Ammon's horn (tissue), 1 donor: Measurements from ENCODE around the gene SLC46A3.
"Not testable (repeated sequence)": the region's sequence is repeated elsewhere in the genome, so short reads cannot be mapped to it uniquely, and the experiment has no call there.

Experiments
- DNase-seq: peaks from one replicate; pipeline ENCODE4 v3.0.0-alpha.2; 2016; ENCODE audit warnings: low spot score

SLC46A3 gene, protein sequence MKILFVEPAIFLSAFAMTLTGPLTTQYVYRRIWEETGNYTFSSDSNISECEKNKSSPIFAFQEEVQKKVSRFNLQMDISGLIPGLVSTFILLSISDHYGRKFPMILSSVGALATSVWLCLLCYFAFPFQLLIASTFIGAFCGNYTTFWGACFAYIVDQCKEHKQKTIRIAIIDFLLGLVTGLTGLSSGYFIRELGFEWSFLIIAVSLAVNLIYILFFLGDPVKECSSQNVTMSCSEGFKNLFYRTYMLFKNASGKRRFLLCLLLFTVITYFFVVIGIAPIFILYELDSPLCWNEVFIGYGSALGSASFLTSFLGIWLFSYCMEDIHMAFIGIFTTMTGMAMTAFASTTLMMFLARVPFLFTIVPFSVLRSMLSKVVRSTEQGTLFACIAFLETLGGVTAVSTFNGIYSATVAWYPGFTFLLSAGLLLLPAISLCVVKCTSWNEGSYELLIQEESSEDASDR

DNA sequence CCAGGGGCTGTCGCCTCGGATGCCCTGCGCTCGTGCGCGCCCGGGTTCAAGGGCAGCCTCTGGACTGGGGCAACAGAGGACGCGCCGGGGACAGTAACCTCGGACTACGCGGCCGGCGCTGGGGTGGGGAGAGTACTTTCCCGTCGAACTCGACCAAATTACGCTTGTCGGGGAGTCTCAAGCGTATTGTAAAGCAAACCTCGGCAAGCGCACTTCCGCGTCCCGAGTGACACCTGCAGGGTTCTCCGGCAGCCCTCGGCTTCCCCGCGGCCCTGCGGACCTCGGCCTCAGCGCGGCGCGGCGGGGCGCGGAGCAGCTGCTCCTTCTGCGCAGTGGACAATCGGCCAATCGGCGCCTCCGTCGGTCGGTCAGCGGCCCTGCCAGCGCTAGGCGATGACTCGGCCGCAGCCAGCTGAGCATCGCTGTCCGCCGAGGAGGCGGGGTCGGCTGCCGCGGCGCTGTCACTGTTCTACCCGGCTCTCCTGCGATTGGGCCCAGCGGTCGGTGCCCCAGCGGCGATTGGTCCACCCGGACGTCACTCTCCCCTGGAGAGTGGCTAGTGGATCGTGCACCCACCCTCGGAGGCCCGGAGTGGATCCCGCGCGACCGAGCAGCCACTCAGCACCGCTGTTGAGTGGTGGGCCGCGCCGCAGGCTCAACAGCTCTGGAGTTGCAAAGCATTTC, at the start of gene SLC46A3:
TSS of gene SLC46A3 (minus strand) at position 428 of the 684 bp plus-strand sequence. CDS start 972 bp downstream, outside the sequence.
- DNase-seq: peak; percentile 97

DNA sequence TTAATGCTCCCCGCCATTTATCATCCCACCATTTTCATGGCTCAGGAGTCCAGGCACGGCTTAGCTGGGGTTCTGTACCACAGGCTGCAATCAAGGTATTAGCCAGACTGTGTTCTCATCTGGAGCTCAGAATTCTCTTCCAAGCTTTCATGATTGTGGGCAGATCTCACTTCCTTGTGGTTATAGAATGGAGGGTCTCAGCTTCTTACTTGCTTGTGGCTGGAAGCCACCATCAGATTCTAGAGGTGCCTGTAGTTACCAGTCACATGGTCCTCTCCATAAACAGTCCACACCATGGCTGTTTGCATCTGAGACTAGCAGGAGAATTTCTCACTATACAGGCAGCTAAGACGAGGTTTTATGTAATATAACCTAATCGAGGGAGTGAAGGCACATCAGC, 45.1 kb upstream of the SLC46A3 start:
- DNase-seq: no peak

DNA sequence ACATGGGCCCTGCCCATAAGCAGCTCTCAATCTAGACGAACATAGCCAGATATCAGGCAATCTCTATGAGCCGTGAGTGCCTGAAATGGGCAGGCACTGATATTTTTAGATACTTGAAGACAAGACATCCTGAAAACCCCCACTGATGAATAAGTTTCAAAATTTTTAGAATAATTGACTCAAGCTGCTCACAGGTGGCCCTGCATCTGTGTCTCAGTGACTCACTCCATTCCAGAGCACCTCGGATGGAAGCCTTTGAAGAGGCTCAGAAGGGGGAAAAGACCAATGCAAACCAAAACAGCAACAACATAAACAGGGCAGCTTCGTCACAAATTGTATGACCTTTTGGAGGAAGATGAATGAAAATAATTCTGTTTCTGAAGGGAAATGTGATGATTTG, 42.8 kb upstream of the SLC46A3 start:
- no peak for DNase-seq

DNA sequence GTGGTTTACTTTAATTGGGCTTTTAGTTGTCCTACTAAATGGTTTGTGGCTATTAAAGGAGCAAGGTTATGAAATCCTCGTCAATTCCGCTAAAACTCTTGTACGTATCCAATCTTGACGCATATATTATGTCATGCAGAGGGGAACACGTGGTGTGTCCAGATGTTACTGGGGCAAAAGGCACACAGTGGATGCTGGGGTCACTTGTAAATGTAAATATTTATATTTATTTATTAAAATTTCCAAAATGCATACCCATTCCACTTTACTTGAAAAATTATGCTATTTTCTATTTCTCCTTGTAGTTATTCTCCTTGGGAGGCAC, 36.7 kb upstream of the SLC46A3 start:
- no peak for DNase-seq

DNA sequence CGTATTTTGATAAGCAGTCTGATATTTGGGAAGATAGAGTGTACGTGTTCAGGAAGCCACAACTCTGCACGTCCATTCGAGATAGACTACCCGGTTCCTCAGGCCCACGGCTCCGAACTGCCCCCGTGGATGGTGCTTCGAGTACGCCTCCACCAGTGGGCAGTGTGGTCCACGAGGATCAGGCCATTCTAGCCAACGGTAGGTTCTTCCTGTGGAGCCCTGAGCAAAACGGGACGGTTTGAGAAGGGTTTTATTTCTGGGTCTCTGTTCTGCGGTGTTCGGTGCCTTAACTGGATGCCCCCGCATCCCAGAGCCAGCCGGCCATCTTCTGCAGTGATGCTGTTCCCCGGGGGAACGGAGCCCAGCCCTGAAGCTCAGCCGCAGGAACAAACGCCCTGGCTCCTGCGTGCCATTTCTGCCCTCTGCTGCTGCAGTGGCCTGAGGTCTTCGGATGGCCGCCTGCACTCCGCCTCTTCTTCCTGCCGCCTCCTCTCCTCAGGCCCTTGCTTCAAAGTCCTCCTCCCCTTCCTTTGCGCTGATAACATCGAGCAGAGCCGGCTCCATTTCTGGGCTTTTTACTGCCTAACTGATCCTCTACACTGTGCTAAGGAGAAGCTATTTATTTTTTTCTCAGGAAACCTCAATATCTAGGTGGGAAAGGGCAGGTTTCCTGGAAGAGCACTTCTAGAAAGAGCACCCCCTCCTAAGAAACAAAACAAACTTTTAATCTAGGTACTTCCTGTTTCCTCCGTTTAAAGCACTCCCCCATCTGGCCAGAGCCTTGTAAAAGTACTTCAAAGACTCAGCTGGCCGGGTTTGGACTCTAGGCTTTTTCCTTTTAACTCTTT, 36.2 kb upstream of the SLC46A3 start:
- no peak for DNase-seq

DNA sequence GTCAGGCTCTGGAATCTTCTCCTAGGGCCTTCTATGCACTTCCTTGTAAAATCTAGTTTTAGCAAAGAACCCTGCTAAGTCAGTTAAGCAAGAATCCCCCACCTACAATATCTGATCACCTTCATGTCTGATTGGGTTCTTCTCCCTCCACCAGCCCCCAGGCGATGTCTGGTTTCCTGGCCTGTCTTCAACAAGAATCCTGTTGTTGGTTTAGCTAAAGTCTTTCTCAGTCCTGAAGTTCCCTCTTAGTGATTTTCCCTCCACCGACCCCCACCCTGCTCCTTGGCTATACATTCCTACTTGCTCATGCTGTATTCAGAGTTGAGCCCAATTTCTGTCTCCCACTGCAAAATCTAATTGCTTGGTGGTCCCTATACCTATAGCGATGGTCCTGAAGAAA, 35.2 kb upstream of the SLC46A3 start:
- DNase-seq: no peak

DNA sequence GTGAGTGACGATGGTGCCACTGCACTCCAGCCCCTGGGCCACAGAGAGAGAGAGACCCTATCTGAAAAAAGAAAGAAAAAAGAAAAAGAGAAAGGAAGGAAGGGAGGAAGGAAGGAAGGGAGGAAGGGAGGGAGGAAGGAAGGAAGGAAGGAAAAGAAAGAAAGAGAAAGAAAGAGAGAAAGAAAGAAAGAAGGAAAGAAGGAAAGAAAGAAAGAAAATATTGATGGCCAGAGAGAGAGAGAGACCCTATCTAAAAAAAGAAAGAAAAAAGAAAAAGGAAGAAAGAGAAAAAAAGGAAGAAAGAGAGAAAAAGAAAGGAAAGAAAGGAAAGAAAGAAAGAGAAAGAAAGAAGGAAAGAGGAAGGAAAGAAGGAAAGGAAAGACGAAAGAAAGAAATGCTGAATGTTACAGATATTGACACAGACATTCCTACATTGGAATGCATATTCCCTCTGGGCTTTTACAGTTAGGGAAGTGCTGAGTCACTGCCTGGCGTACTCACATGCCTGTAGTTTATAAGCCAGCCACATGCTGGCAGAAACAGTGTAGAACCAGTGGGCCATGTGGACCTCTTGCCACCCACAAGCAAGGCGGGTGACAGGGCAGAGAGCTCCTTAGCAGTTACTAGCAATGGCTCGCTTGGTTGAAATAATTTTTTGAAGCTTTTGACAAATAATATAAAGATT, 34.6 kb upstream of the SLC46A3 start:
- peak; percentile 39 for DNase-seq

DNA sequence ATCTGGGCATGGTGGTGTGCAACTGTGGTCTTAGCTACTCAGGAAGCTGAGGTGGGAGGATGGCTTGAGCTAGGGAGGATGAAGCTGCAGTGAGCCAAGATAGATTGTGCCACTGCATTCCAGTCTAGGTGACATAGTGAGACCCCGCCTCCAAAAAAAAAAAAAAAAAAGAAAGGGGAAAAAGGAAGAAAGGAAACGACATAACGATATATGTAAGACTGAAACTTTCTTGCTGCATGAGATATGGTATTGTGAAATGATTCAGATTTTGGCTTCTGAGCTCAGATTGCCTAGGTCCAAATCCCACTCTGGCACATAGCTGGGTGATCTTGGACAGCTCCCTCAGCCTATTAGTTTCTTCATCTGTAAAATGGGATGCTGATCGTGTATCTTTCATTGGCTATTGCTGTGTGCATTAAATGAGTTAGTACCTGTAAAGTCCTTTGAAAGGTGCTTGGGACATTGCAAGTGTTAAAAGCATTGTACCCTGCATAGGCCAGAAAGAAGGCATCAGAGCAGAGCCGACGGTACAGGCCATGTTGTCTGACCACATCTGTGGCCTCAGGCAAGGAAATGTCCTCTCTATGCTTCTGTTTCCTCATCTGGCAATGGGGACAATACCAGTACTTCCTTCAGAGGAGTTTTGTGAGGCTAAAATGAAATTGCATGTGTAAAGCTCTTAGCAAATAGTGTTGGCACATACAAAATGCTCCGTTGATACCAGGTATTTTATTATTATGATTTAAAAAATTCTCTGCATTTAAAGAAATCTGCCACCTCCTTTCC, 32.6 kb upstream of the SLC46A3 start:
- no peak for DNase-seq

DNA sequence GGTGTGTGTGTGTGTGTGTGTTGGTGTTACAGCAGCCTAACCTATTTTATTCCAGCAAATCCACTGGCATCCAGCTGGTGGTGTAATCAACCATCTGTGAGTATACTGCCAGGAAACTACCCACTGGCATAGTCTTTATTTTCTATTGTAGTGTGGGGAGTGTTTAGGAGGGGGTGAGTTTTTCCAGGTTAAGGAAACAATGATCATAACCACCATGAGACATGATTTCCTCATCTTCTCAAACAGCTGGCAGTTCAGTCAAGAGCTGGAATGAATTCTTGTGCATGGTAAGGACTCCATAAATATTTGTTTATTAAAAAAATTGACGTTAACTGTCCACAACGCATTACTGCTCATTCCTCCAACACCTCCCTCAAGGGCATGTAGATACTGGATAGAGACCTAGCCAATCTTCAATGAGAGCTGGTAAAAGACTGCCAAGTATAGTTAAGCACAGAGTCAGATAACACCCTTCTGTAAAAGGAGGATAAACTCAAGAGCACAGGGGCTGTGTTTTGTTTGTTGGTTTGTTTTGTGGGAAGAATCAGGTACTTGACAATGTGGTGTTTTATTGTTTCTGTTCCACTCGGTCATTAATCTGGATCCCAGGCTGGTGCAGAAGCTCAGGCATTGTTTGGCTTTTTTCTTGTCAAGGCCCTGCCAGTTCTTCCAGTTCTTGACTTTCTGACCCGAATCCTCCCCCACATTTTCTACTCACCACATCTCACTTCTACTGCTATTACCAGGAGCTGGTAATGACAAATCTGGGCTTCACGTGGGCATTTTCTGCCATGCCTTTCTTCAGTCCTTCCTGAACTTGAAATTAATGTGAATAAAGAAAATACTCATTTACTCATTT, 31.6 kb upstream of the SLC46A3 start:
- no peak for DNase-seq

DNA sequence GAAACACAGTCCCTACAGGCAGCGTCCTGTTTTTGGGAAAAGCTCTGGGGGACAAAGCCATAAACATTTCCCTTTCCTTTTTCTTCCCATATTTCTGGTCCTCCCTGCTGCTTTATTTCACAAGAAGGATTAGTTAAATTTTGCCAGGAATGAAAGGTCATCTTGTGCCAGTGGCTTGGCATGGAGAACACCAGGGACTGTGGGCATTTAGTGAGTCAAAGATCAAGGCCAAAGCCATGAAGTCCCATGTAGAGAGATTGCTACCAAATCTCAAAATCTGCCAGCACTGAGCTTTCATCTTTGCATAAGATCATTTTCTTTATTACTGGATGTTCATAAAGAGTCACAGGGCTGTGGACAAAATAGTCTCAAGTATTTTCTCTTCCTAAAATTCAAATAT, 29.1 kb upstream of the SLC46A3 start:
- DNase-seq: no peak

DNA sequence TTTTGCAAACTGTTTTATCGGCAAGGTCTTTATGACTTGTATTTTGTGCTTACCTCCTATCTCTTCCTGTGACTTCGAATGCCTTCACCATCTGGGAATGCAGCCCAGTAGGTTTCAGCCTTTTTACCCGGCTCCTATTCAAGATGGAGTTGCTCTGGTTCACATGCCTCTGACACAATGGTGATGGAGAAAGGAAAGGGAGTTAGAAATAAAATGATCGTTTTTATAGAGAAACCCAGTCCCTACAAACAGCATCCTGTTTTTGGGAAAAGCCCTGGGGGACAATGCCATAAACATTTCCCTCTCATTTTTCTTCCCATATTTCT, 27.5 kb upstream of the SLC46A3 start:
- no peak for DNase-seq

DNA sequence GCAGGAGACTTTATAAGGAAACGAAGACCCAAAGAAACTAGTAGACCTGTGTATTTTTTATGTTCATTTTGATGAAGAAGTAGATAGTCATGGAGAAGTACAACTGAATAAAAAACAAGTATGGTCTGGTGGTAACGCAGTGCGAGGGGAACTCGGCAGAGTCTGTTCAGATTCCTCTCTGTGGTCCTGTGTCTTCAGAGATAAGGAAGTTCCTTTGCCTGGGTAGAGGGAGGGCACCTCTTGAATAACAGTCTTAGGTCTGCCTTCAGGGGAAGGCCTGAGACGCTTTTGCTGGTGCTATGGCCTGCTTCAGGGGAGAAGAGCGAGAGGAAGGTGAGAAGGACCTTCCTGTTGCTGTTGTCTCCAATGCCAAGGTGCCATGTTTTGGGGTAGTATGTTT, 25.9 kb upstream of the SLC46A3 start:
- peak; percentile 54 for DNase-seq

DNA sequence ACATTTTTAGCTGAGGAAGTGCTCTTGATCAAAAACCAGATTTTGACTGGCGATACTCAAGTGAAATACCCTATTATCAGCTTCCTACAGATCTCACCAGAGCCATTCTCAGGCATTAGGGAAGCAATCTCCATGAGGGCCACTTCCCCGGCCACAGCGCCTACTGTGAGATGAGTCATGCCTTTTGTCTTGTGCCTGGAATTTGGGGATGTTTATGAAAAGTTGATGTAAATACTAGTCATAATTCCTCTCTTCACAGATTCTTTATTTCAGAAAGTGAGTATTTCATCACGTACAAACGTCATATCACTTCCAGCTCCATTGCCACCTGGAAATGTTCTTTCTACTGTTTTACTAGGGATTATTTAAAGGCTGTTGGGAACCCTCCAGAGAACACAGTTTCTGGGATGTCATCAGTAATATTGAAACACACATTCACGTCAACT, 25.3 kb upstream of the SLC46A3 start:
- DNase-seq: peak; percentile 26

DNA sequence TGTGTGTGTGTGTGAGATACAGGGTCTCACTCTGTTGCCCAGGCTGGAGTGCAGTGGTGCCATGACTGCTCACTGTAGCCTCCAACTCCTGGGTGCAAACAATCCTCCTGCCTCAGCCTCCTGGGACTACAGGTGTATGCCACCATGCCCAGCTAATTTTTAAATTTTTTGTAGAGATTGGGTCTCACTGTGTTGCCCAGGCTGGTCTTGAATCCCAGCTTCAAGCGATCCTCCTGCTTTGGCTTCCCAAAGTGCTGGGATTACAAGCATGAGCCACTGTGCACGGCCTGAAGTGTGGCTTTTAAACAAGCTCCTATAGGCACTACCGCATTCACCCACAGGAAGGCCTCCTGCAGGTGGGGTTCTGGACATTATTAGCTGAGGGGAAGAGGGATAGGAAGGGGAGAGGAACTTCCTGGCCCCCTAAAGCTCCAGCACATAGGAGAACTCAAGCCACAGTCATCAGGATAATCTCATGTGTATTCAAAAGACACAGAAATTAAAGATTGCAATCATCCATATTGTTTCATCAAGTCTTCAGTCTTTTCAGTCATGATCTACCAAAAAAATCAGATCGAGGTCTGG, 24.8 kb upstream of the SLC46A3 start:
- DNase-seq: no peak

DNA sequence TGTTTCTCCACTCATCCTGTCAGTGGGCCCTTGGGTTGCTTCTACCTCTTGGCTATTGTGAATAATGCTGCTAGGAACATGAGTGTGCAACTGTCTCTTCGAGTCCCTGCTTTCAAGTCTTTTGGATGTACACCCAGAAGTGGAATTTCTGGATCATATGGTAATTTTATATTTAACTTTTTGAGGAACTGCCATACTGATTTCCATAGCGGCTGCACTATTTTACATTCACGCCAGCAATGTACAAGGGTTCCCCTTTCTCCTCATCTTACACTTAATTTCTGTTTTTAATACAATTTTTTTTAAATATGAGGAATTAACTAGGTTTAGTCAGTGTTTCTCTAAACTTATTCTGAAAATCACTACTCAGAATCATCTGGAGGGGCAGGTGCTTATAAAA, 24.2 kb upstream of the SLC46A3 start:
- DNase-seq: no peak

DNA sequence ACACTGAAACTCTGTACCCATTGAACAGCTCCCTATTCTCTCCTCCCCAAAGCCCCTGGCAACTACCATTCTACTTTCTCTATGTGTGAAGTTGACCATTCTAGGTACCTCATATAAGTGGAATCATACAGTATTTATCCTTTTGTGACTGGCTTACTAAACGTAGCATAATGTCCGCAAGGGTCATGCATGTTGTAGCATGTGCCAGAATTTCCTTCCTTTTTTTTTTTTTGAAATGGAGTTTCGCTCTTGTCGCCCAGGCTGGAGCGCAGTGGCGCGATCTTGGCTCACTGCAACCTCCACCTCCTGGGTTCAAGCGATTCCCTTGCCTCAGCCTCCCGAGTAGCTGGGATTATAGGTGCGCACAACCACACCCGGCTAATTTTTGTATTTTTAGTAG, 23.7 kb upstream of the SLC46A3 start:
- DNase-seq: not testable (repeated sequence)

DNA sequence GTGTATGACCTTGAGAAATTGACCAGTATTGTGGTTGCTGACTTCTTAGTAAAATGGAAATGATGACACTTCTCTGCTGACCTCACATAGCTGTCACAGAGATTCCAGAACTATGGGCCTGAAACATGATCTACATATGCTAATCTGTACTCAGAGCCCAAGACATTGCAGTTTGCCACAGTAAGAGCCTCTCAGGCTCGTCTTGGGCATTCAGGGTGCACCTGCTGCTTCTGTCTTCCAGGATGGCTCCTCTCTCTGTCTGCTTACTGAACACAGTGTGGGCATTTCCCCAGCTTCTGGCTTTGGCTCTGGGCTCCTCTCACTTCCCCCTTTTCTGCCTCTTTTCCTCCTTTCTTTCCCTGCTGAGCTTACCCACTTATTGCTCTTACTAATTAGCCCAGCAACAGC, 22.3 kb upstream of the SLC46A3 start:
- peak; percentile 34 for DNase-seq

DNA sequence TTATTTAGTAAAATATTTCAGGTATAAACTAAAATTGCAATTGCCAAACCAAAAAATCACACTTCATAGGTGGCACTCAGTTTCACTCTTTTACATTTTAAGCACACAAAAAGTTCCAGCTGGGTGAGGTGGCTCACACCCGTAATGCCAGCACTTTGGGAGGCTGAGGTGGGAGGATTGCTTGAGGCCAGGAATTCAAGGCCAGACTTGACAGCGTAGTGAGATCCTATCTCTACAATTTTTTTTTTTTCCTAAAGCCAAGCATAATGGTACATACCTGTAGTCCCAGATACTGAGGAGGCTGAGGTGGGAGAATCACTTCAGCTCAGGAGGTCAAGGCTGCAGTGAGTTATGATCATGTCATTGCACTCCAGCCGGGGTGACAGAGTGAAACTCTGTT, 20.6 kb upstream of the SLC46A3 start:
- DNase-seq: no peak

DNA sequence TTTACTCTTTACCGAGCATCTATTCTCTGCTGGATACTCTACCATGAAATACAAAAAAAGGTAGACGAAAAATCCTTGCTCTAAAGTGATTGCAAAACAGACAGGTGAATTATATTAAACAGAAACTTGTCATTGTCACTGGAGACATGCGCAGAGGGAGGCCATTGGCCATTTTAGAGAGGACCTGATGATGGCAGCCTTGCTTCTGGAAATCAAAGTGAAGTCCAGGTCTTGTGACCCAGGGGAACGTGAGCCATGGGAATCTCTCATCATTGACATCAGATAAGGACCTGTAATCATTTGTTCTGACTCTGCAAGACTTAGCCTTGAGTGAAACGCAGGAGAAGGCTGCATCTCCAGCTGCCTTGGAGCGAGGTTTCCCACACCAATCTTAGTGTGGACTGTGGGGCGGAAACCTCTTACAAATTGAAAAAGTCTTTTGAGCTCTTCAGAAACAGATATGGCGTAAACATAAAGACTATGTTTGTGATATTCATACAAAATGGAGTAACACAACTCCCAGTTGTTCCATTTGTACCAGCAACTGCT, 16.8 kb upstream of the SLC46A3 start:
- DNase-seq: no peak

DNA sequence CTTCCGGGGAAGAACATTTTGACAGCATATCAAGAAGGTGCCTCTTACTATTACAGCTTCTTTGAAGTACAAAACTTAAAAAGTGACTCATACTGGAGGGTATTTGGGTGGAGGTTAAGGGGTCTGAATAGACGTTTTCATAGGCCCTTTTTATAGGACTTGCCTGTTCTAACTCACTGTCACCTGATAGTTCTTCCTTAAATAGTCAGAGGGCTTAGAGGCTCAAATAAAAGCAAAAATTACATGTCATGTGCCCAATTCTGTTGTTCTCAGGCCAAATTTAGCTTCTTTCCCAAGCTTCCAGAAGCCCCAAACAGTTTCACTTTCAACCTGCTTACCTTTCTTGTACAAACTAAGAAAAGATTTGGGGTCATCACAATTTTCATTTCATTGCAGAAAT, 16.1 kb upstream of the SLC46A3 start:
- DNase-seq: no peak
